ENCODE measurements around the gene ARHGAP10.

Gene ARHGAP10

GRCh38 chr4:148112231-148112982, 380.5 kb downstream of the ARHGAP10 start:
- no peak for DNase-seq

GRCh38 chr4:148114436-148114835, 382.5 kb downstream of the ARHGAP10 start:
- DNase-seq: no peak

- DNase-seq: no peak
Observed at GRCh38 chr4:148116264-148116663, 384.4 kb downstream of the ARHGAP10 start.

GRCh38 chr4:148116969-148117368, 385.1 kb downstream of the ARHGAP10 start:
- no peak for DNase-seq

GRCh38 chr4:148118179-148118578, 386.3 kb downstream of the ARHGAP10 start:
- DNase-seq: no peak

- DNase-seq: no peak
Observed at GRCh38 chr4:148118633-148119032, 386.7 kb downstream of the ARHGAP10 start.

GRCh38 chr4:148120216-148120615, 388.3 kb downstream of the ARHGAP10 start:
- no peak for DNase-seq

Measured in stimulated activated CD4-positive, alpha-beta T cell treated with anti-CD3 and anti-CD28 coated beads, Interleukin-4, amount 100 ng/mL, for 1 hour (primary cell).